Mononuclear cell (primary cell): ENCODE data around the gene UBTF. TPM values are rescaled to one million over a fixed set of nuclear protein-coding genes. Genes with fewer than 3 reads are reported as not detected.
"Not testable (repeated sequence)": the region's sequence is repeated elsewhere in the genome, so short reads cannot be mapped to it uniquely, and the experiment has no call there.

Source experiments
- H3K27me3 ChIP-seq: 2 replicates; pipeline ENCODE4 v1.6.0; 2011; ENCODE audit warnings: low read length, control low read depth; ENCODE audit not compliant: insufficient read depth
- H3K4me1 ChIP-seq: 2 replicates; pipeline ENCODE4 v1.5.1; 2011; ENCODE audit warnings: mild to moderate bottlenecking, low read length, control low read depth; ENCODE audit not compliant: insufficient read depth
- H3K4me3 ChIP-seq: 2 replicates; pipeline ENCODE4 v1.5.1; 2011; ENCODE audit warnings: mild to moderate bottlenecking, low read length, moderate library complexity
- H3K9me3 ChIP-seq: 2 replicates; pipeline ENCODE4 v1.5.1; 2011; ENCODE audit warnings: low read depth, mild to moderate bottlenecking, control low read depth, low read length
- total RNA-seq: library from RNA; depleted of rRNA; stranded (reverse); fragments of >200 nt; gene quantifications from one replicate; pipeline ENCODE4 v1.2.3, GENCODE V29; 2012

Gene UBTF
- total RNA-seq, 1 donor = 56.4 TPM

DNA sequence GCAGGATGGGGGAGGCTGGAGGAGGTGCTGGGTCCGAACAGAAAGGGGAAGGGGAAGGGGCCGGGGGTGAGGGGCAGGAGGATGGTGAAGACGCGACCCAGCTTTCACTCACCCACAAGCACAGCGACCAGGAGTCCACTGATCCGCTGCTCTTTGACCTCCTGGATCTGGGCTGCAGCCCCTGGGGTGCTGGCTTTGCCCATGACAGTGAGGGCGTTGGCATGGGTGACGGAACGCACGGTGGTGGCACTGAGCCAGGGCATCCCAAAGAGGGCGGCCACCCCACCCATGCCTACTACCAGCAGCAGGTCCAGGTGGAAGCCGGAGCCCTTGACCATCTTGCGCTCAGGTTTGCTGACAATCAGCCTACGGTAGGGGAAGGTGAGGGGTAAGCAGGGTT lies 33.5 kb upstream of the UBTF start:
- Histone ChIP-seq H3K4me3 (no peak overlapping the region), H3K9me3 (no peaks in the 10 kb centered on the region), H3K4me1 (peaks cover 12% of the 10 kb centered on the region), H3K27me3 (no peaks in the 10 kb centered on the region)

- peaks cover 31% of the 10 kb centered on the region for H3K4me1 ChIP-seq
- H3K27me3 ChIP-seq = no peaks in the 10 kb centered on the region
- H3K4me3 ChIP-seq = no peak overlapping the region
- H3K9me3 ChIP-seq = no peaks in the 10 kb centered on the region
These were observed 31.6 kb upstream of the UBTF start for GRCh38 chr17:44251062-44251461.

- Histone ChIP-seq H3K4me3 (no peak overlapping the region), H3K4me1 (peaks cover 40% of the 10 kb centered on the region), H3K27me3 (no peaks in the 10 kb centered on the region), H3K9me3 (no peaks in the 10 kb centered on the region)
These were observed 30.2 kb upstream of the UBTF start for GRCh38 chr17:44249501-44250246.

DNA sequence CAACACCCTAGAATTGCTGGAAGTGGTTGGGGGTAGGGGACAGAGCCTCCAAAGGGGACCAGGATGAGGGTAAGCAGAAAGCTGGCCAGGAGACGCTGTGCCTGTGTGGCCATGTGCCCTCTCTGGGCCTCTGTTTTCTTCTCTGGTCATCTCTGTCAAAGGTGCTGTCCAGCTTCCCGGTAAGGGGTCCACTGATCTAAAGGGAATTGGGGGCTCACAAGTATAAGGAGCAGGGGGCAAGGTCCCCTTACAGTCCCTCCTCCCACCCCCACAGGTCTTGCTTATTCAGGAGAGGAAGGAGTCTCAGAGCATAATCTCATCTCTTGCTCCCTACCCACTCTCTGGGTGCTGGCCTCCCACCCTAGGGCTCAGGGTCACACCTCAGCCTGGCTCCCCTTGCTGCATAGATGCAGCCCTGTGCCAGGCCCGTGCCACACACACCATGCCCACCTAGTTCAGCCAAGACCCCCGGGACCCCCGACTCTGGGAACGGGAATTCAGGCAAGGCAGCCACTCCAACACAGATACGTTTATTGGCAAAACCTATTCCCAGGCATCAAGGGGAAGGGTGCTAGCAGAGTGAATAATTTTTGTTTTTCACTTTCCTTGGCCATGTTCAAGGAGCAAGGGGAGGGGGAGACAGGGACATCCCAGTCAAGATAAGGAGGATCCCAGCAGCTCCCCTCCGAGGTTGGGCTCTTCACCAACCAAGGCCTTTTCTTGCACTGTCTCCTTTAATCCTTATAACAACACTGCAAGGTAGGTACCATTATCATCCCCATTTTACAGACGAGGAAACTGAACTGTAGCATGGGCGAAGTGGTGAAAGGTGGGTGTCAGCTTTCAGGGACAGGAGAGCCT lies 28.6 kb upstream of the UBTF start:
- H3K27me3 ChIP-seq = no peaks in the 10 kb centered on the region
- H3K4me3 ChIP-seq = no peak overlapping the region
- no peaks in the 10 kb centered on the region for H3K9me3 ChIP-seq
- H3K4me1 ChIP-seq = peaks cover 40% of the 10 kb centered on the region

- no peak overlapping the region for H3K4me3 ChIP-seq
- H3K27me3 ChIP-seq = no peaks in the 10 kb centered on the region
- peaks cover 40% of the 10 kb centered on the region for H3K4me1 ChIP-seq
- no peaks in the 10 kb centered on the region for H3K9me3 ChIP-seq
These were observed 28.0 kb upstream of the UBTF start for GRCh38 chr17:44247440-44247841.

GRCh38 chr17:44241106-44241624 lies 21.7 kb upstream of the UBTF start:
- no peaks in the 10 kb centered on the region for H3K27me3 ChIP-seq
- H3K4me1 ChIP-seq = peaks cover 11% of the 10 kb centered on the region
- H3K9me3 ChIP-seq = no peaks in the 10 kb centered on the region
- no peak overlapping the region for H3K4me3 ChIP-seq

- not testable (repeated sequence) for H3K4me3 ChIP-seq, H3K9me3 ChIP-seq, H3K27me3 ChIP-seq, H3K4me1 ChIP-seq
These were observed 18.4 kb upstream of the UBTF start for GRCh38 chr17:44237886-44238285.

GRCh38 chr17:44236444-44236991 lies 17.0 kb upstream of the UBTF start:
- Histone ChIP-seq H3K4me3 (no peak overlapping the region), H3K4me1 (no peaks in the 10 kb centered on the region), H3K27me3 (no peaks in the 10 kb centered on the region)

GRCh38 chr17:44235583-44235936 lies 16.1 kb upstream of the UBTF start:
- Histone ChIP-seq H3K9me3 (no peaks in the 10 kb centered on the region), H3K27me3 (no peaks in the 10 kb centered on the region), H3K4me1 (no peaks in the 10 kb centered on the region), H3K4me3 (no peak overlapping the region)

More at GRCh38 chr17:44236444-44236991, 17.0 kb upstream of the UBTF start:
- no peaks in the 10 kb centered on the region for H3K9me3 ChIP-seq

DNA sequence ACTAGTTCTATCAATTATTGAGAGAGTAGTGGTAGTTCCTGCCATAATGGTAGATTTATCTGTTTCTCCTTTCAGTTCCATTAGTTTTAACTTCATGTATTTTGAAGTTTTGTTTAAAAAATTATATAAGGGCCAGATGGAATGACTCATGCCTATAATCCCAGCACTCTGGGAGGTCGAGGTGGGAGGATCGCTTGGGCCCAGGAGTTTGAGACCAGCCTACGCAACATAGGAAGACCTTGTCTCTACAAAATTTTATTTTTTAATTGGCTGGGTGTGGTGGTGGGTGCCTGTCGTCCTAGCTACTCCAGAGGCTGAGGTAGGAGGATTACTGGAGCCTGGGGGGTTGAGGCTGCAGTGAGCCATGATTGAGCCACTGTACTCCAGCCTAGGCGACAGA lies 14.1 kb upstream of the UBTF start:
- H3K4me3 ChIP-seq = no peak overlapping the region
- H3K4me1 ChIP-seq = no peaks in the 10 kb centered on the region
- H3K27me3 ChIP-seq = no peaks in the 10 kb centered on the region
- no peaks in the 10 kb centered on the region for H3K9me3 ChIP-seq

DNA sequence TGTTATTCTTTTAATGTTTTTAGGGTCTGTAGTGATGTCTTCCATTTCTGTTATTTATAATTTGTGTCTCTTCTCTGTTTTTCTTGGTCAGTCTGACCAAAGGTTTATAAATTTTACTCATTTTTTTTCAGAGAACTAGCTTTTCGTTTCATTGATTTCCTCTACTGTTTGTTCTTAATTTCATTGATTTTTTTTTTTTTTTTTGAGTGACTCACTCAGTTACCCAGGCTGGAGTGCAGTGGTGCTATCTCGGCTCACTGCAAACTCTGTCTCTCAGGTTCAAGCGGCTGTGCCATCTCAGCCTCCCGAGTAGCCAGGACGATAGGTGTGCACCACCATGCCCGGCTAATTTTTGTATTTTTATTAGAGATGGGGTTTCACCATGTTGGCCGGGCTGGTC lies 12.6 kb upstream of the UBTF start:
- H3K27me3 ChIP-seq = no peaks in the 10 kb centered on the region
- H3K9me3 ChIP-seq = no peaks in the 10 kb centered on the region
- no peaks in the 10 kb centered on the region for H3K4me1 ChIP-seq
- H3K4me3 ChIP-seq = no peak overlapping the region

- H3K4me1 ChIP-seq = no peaks in the 10 kb centered on the region
- H3K27me3 ChIP-seq = no peaks in the 10 kb centered on the region
These were observed 10.7 kb upstream of the UBTF start for GRCh38 chr17:44230140-44230539.

DNA sequence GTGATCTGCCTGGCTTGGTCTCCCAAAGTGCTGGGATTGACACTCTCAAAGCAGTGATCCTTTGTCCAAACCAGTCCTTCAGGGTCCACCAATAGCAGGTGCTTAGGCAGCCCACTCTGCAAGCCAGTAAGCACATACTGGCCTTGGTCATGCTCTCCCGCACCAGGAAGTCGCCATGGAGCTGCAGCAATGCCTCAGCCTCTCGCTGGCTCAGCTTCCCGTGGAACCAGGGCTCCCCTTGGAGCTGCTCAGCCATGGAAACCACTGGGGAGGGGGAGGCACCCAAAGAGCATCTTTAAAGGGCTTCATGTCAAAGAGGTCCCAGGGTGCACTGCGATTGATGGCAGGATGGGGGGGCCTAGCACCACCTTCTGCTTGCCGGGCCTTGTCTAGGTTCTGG lies 9.6 kb upstream of the UBTF start:
- no peaks in the 10 kb centered on the region for H3K9me3 ChIP-seq
- H3K4me1 ChIP-seq = no peaks in the 10 kb centered on the region
- H3K4me3 ChIP-seq = no peak overlapping the region
- H3K27me3 ChIP-seq = no peaks in the 10 kb centered on the region

More at GRCh38 chr17:44230140-44230539, 10.7 kb upstream of the UBTF start:
- Histone ChIP-seq H3K4me3 (no peak overlapping the region), H3K9me3 (no peaks in the 10 kb centered on the region)

DNA sequence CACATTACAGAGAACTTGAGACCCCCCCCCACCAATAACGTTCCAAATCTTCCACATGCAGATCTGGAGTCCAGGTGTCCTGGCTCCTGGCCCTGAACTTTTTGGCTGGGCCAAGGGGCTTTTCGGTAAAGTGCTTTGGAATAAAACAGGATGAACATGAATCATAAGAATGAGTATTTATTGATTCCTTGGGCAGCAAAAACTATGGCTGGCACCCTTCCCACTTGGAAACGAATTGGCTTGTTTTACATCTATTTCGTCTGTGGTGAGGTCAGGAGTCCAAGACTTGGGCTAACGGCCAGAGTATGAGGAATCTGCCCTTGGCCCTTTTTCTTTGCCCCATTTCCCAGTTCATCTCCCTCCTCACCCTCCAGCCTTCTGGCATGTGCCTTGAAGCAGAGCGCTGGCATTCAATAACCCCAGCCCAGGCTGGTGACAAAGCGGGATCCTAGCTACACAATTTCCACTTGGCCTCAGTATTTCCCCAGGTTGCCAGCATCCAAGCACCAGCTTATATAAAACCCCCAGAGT lies 4.1 kb upstream of the UBTF start:
- Histone ChIP-seq H3K9me3 (no peaks in the 10 kb centered on the region), H3K4me3 (no peak overlapping the region), H3K27me3 (no peaks in the 10 kb centered on the region), H3K4me1 (peaks cover 11% of the 10 kb centered on the region)
